GM13977 (cell line): ENCODE results near the gene FKBP1B.

ENCODE experiments used
- DNase-seq: peaks from one replicate; pipeline ENCODE4 v3.0.0; 2012; ENCODE audit warnings: low spot score
- CTCF ChIP-seq: IDR thresholded peaks from 2 replicates; pipeline ENCODE4 v1.5.1; 2012; ENCODE audit warnings: mild to moderate bottlenecking, control low read depth; ENCODE audit not compliant: insufficient read depth; ENCODE audit errors: extremely low read depth, missing control alignments
- in situ Hi-C: fragments of 300-500 bp; cut with MboI; formaldehyde crosslinking; loops from one replicate; pipeline ENCODE4 v1.12.0; 2022; ENCODE audit warnings: low sequenced_read_pairs, low pct_unique_long_range_greater_than_20kb, mixed read lengths, inconsistent platforms; ENCODE audit not compliant: unreplicated experiment

FKBP1B gene

GRCh38 chr2:24017711-24018110 lies 31.8 kb upstream of the FKBP1B start:
- no peak for DNase-seq
- in situ Hi-C loops: no loop called here

GRCh38 chr2:24018241-24018640 lies 31.3 kb upstream of the FKBP1B start:
- in situ Hi-C loops: no loop called here
- no peak for TF ChIP-seq CTCF
- no peak for DNase-seq

More at GRCh38 chr2:24017711-24018110, 31.8 kb upstream of the FKBP1B start:
- TF ChIP-seq CTCF: no peak

- in situ Hi-C loops: no loop called here
- no peak for TF ChIP-seq CTCF
- no peak for DNase-seq
Observed at GRCh38 chr2:24019729-24020128, 29.8 kb upstream of the FKBP1B start.

- in situ Hi-C loops: no loop called here
- TF ChIP-seq CTCF: no peak
- DNase-seq: no peak
Observed at GRCh38 chr2:24020244-24020643, 29.3 kb upstream of the FKBP1B start.

GRCh38 chr2:24021122-24021998 lies 28.2 kb upstream of the FKBP1B start:
- DNase-seq: no peak
- TF ChIP-seq CTCF: peak; percentile 41
- in situ Hi-C loops: no loop called here

- DNase-seq: no peak
- TF ChIP-seq CTCF: no peak
- in situ Hi-C loops: no loop called here
Observed at GRCh38 chr2:24022324-24022974, 27.1 kb upstream of the FKBP1B start.
